ENCODE data around the gene SOCS6.

- TF ChIP-seq CTCF (IDR thresholded peaks at IDR 0.05) = no peak
- TF ChIP-seq POLR2A (IDR thresholded peaks at IDR 0.05) = no peak
Observed at GRCh38 chr18:70314151-70314782, 25.4 kb downstream of the SOCS6 start.

Measured in breast epithelium (tissue), 3 donors.